DMS153 treated with DMSO at 0.1 percent for 48 hours (cell line): ENCODE measurements around the gene IRAK2.

Source experiments
- DNase-seq: peaks from one replicate; lab custom pipeline; 2025; ENCODE audit not compliant: unreplicated experiment; lab: John Stamatoyannopoulos, UW

Gene IRAK2

GRCh38 chr3:10188804-10189556 lies 24.3 kb downstream of the IRAK2 start:
- no peak for DNase-seq

- DNase-seq, result no peak
Measured at GRCh38 chr3:10189557-10190354, 25.0 kb downstream of the IRAK2 start.

GRCh38 chr3:10192953-10193691 lies 28.4 kb downstream of the IRAK2 start:
- no peak for DNase-seq

- no peak for DNase-seq
Measured at GRCh38 chr3:10193692-10194327, 29.1 kb downstream of the IRAK2 start.

- DNase-seq, result no peak
Measured at GRCh38 chr3:10194328-10195071, 29.8 kb downstream of the IRAK2 start.

- no peak for DNase-seq
Measured at GRCh38 chr3:10195366-10196089, 30.8 kb downstream of the IRAK2 start.

GRCh38 chr3:10196389-10197052 lies 31.8 kb downstream of the IRAK2 start:
- no peak for DNase-seq

GRCh38 chr3:10198226-10198625 lies 33.5 kb downstream of the IRAK2 start:
- no peak for DNase-seq

- no peak for DNase-seq
Measured at GRCh38 chr3:10198761-10199649, 34.3 kb downstream of the IRAK2 start.

GRCh38 chr3:10204921-10205320 lies 40.2 kb downstream of the IRAK2 start:
- no peak for DNase-seq

- DNase-seq, result no peak
Measured at GRCh38 chr3:10205451-10206165, 40.9 kb downstream of the IRAK2 start.

GRCh38 chr3:10206166-10206511 lies 41.4 kb downstream of the IRAK2 start:
- DNase-seq, result no peak

- DNase-seq, result no peak
Measured at GRCh38 chr3:10213156-10213792, 48.6 kb downstream of the IRAK2 start.

- no peak for DNase-seq
Measured at GRCh38 chr3:10215578-10216368, 51.1 kb downstream of the IRAK2 start.

GRCh38 chr3:10217359-10217758 lies 52.6 kb downstream of the IRAK2 start:
- DNase-seq, result no peak

GRCh38 chr3:10219737-10220136 lies 55.0 kb downstream of the IRAK2 start:
- no peak for DNase-seq
